Karpas-422 (cell line): Measurements from ENCODE around the gene LAPTM5. TPM values are rescaled to one million over a fixed set of nuclear protein-coding genes. Genes with fewer than 3 reads are reported as not detected.

Experiments used
- DNase-seq: peaks from one replicate; pipeline ENCODE4 v3.0.0-alpha.2; 2015
- H2AFZ ChIP-seq: fragments of 200-600 bp; sonication (generic); 2 replicates; pipeline ENCODE4 v1.6.1; 2014; ENCODE audit warnings: antibody characterized with exemption, low read length, mixed read lengths
- H3K27ac ChIP-seq: fragments of 200-600 bp; sonication (generic); 2 replicates; pipeline ENCODE4 v1.5.1; 2014; ENCODE audit warnings: mild to moderate bottlenecking, low read length, moderate library complexity
- H3K27me3 ChIP-seq: fragments of 200-600 bp; sonication (generic); 2 replicates; pipeline ENCODE4 v1.6.1; 2014; ENCODE audit warnings: low read length, mixed read lengths
- H3K36me3 ChIP-seq: fragments of 200-600 bp; sonication (generic); 2 replicates; pipeline ENCODE4 v1.6.1; 2014; ENCODE audit warnings: low read length, mixed read lengths; ENCODE audit not compliant: insufficient read depth
- H3K4me1 ChIP-seq: fragments of 200-600 bp; sonication (generic); 2 replicates; pipeline ENCODE4 v1.6.1; 2014; ENCODE audit warnings: mild to moderate bottlenecking, low read length, mixed read lengths
- H3K4me2 ChIP-seq: fragments of 200-600 bp; sonication (generic); 2 replicates; pipeline ENCODE4 v1.6.1; 2014; ENCODE audit warnings: low read length, low read depth, mild to moderate bottlenecking; ENCODE audit not compliant: poor library complexity, severe bottlenecking
- H3K4me3 ChIP-seq: fragments of 200-600 bp; sonication (generic); 2 replicates; pipeline ENCODE4 v1.5.1; 2014; ENCODE audit warnings: mild to moderate bottlenecking, antibody characterized with exemption, low read length, mixed read lengths
- H3K79me2 ChIP-seq: fragments of 200-600 bp; sonication (generic); 2 replicates; pipeline ENCODE4 v1.6.1; 2014; ENCODE audit warnings: mild to moderate bottlenecking, low read length, mixed read lengths
- H3K9ac ChIP-seq: fragments of 200-600 bp; sonication (generic); 2 replicates; pipeline ENCODE4 v1.6.0; 2014; ENCODE audit warnings: low read length
- H3K9me2 ChIP-seq: fragments of 200-600 bp; sonication (generic), shearing (Covaris generic); replicated peaks from 2 replicates; pipeline ENCODE4 v1.6.0; 2014; ENCODE audit warnings: mild to moderate bottlenecking, low read length, moderate library complexity; ENCODE audit not compliant: insufficient read depth
- H3K9me3 ChIP-seq: fragments of 300-700, 200-600 bp; sonication (generic); 2 replicates; pipeline ENCODE4 v1.6.1; 2014; ENCODE audit warnings: low read length, mixed read lengths
- H4K20me1 ChIP-seq: fragments of 200-600 bp; sonication (generic); 2 replicates; pipeline ENCODE4 v1.6.1; 2014; ENCODE audit warnings: mild to moderate bottlenecking, antibody characterized with exemption, low read length, low read depth; ENCODE audit not compliant: insufficient read depth
- total RNA-seq: library from RNA; depleted of rRNA; stranded (reverse); fragments of >200 nt; shearing (Covaris generic); gene quantifications from 2 replicates; pipeline ENCODE4 v1.2.3, GENCODE V29; 2014; ENCODE audit warnings: low replicate concordance; rRNA removed

Gene LAPTM5, protein sequence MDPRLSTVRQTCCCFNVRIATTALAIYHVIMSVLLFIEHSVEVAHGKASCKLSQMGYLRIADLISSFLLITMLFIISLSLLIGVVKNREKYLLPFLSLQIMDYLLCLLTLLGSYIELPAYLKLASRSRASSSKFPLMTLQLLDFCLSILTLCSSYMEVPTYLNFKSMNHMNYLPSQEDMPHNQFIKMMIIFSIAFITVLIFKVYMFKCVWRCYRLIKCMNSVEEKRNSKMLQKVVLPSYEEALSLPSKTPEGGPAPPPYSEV
- total RNA-seq: 117 and 184 TPM in 2 replicates

GRCh38 chr1:30757352-30758120, at the start of gene LAPTM5:
TSS of gene LAPTM5 (minus strand) at chr1:30757774. CDS start at chr1:30757745, 29 bp downstream.
- Histone ChIP-seq H3K27me3 (no peaks in the 10 kb centered on the region), H3K27ac (peak within 1 kb of the TSS; percentile 99), H2AFZ (no peak within 1 kb of the TSS), H3K4me3 (peak within 1 kb of the TSS; percentile 71), H3K79me2 (peaks cover 11% of the 10 kb centered on the region), H3K9ac (peak within 1 kb of the TSS; percentile 85), H3K4me1 (peaks cover 95% of the 10 kb centered on the region), H3K9me3 (no peaks in the 10 kb centered on the region), H3K9me2 (no peaks in the 10 kb centered on the region), H4K20me1 (peaks cover 18% of the 10 kb centered on the region; the same call in 1 of the 2 replicates), H3K4me2 (peak within 1 kb of the TSS; percentile 76), H3K36me3 (no peaks in the 10 kb centered on the region)
- DNase-seq: peak; percentile 75

GRCh38 chr1:30806381-30807317, 49.1 kb upstream of the LAPTM5 start:
- H3K4me1 ChIP-seq: peaks cover 35% of the 10 kb centered on the region
- no peak overlapping the region for H3K4me3 ChIP-seq
- H3K9me2 ChIP-seq: no peaks in the 10 kb centered on the region
- H3K36me3 ChIP-seq: no peaks in the 10 kb centered on the region
- H3K9ac ChIP-seq: no peak overlapping the region
- no peaks in the 10 kb centered on the region for H3K79me2 ChIP-seq
- DNase-seq: no peak
- peak overlapping the region; percentile 12 for H3K4me2 ChIP-seq
- H4K20me1 ChIP-seq: peaks cover 3% of the 10 kb centered on the region; the same call in 1 of the 2 replicates
- H3K27me3 ChIP-seq: no peaks in the 10 kb centered on the region
- no peak overlapping the region for H2AFZ ChIP-seq
- no peak overlapping the region for H3K27ac ChIP-seq
- no peaks in the 10 kb centered on the region for H3K9me3 ChIP-seq

DNA sequence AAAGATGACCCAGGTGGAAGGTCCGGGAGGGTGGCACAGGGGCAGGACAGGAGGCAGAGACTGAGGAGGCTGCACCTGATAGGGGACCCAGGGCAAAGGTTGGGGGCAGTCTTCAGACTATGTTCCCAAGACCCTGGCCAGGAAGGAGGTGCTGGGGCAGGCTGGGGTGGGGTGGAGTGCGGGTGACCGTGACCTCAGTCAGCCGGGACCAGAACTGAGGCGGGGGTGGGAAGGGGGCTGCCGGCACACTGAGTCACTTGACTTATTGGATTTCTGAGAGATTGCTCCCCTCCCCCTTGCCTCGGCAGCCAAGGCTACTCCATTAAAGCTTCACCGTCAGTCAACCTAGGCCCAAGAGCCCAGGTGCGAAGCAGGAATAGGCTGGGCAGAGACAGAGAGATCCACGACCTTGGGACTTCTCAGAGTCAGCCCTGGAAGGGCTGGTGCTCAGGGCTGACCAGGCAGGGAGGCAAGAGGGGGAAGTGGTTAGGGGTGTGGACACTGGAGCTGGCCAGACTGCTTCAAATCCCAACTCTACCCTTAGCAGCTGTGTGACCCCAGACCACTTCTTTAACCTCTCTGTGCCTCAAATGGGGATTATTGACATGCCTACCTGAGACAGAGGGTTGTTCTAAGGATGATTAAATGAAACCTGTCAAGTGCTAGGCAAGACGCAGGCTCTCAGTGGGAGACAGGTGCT, 47.9 kb upstream of the LAPTM5 start:
- Histone ChIP-seq H3K4me1 (peaks cover 25% of the 10 kb centered on the region), H3K36me3 (no peaks in the 10 kb centered on the region), H3K79me2 (no peaks in the 10 kb centered on the region), H3K9me2 (no peaks in the 10 kb centered on the region), H2AFZ (no peak overlapping the region), H3K27me3 (no peaks in the 10 kb centered on the region), H3K4me2 (no peak overlapping the region), H3K9ac (no peak overlapping the region), H3K27ac (no peak overlapping the region), H3K9me3 (no peaks in the 10 kb centered on the region), H4K20me1 (peaks cover 3% of the 10 kb centered on the region; the same call in 1 of the 2 replicates), H3K4me3 (no peak overlapping the region)
- no peak for DNase-seq

DNA sequence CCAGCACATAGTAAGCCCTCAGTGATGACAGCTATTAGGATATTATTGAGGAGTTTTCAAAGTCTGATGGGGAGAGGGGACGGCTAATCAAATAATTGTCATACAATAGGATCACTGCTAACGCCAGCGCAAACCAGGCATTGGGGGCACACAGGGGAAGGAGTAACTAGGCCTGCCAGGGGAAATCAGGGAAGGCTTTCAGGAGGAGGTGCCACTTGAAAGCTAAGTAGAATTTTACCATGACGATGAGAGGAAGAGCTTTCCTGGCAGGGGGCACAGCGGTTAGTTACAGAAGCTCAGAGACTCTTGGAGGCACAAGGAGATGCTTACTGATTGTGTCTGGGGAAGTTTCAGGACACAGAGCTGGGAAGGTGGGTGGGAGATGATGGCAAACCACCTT, 47.2 kb upstream of the LAPTM5 start:
- Histone ChIP-seq H3K4me2 (no peak overlapping the region), H3K9me2 (no peaks in the 10 kb centered on the region), H3K27ac (no peak overlapping the region), H4K20me1 (no peaks in the 10 kb centered on the region), H3K79me2 (no peaks in the 10 kb centered on the region), H3K9me3 (no peaks in the 10 kb centered on the region), H2AFZ (no peak overlapping the region), H3K36me3 (no peaks in the 10 kb centered on the region), H3K4me1 (peaks cover 24% of the 10 kb centered on the region), H3K9ac (no peak overlapping the region), H3K27me3 (no peaks in the 10 kb centered on the region), H3K4me3 (no peak overlapping the region)
- DNase-seq: no peak

DNA sequence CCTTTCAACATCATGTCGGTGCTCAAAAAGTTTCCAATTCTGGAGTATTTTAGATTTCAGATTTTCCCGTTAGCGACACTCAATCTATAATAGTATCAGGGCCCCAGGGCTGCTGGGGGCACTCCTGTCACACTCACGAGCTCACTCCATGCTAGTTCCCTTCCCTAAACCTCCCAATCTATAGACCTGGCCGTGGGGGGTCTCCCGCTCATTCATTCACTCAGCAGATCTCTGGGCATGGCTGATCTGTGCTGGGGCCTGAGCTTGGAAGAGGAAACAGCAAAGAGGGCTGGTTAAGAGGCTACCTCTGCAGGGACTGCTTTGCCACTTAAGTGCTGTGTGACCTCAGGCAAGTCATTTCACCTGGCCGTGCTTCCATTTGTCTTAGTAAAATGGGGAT, 46.8 kb upstream of the LAPTM5 start:
- H3K9me3 ChIP-seq: no peaks in the 10 kb centered on the region
- no peak overlapping the region for H3K9ac ChIP-seq
- H3K27ac ChIP-seq: no peak overlapping the region
- H4K20me1 ChIP-seq: no peaks in the 10 kb centered on the region
- no peaks in the 10 kb centered on the region for H3K79me2 ChIP-seq
- no peak for DNase-seq
- no peaks in the 10 kb centered on the region for H3K36me3 ChIP-seq
- H3K4me2 ChIP-seq: no peak overlapping the region
- no peaks in the 10 kb centered on the region for H3K27me3 ChIP-seq
- H2AFZ ChIP-seq: no peak overlapping the region
- peaks cover 24% of the 10 kb centered on the region for H3K4me1 ChIP-seq
- H3K4me3 ChIP-seq: no peak overlapping the region
- no peaks in the 10 kb centered on the region for H3K9me2 ChIP-seq

GRCh38 chr1:30803562-30803961, 46.0 kb upstream of the LAPTM5 start:
- no peaks in the 10 kb centered on the region for H3K9me3 ChIP-seq
- no peak overlapping the region for H3K27ac ChIP-seq
- DNase-seq: no peak
- H2AFZ ChIP-seq: no peak overlapping the region
- H3K4me1 ChIP-seq: peaks cover 24% of the 10 kb centered on the region
- H3K36me3 ChIP-seq: no peaks in the 10 kb centered on the region
- H4K20me1 ChIP-seq: no peaks in the 10 kb centered on the region
- H3K4me2 ChIP-seq: no peak overlapping the region
- H3K27me3 ChIP-seq: no peaks in the 10 kb centered on the region
- H3K79me2 ChIP-seq: no peaks in the 10 kb centered on the region
- no peak overlapping the region for H3K9ac ChIP-seq
- H3K4me3 ChIP-seq: no peak overlapping the region
- no peaks in the 10 kb centered on the region for H3K9me2 ChIP-seq

GRCh38 chr1:30801771-30802198, 44.2 kb upstream of the LAPTM5 start:
- Histone ChIP-seq H3K79me2 (no peaks in the 10 kb centered on the region), H3K27ac (no peak overlapping the region), H3K4me3 (no peak overlapping the region), H3K9me2 (no peaks in the 10 kb centered on the region), H3K4me2 (no peak overlapping the region), H3K9ac (no peak overlapping the region), H3K27me3 (no peaks in the 10 kb centered on the region), H4K20me1 (no peaks in the 10 kb centered on the region), H3K4me1 (peaks cover 10% of the 10 kb centered on the region), H3K36me3 (no peaks in the 10 kb centered on the region), H2AFZ (no peak overlapping the region), H3K9me3 (no peaks in the 10 kb centered on the region)
- DNase-seq: peak; percentile 90
